Right lobe of liver (tissue), 4 donors: Measurements from ENCODE around the gene IGF2BP1.

Experiments used
- CTCF ChIP-seq, 4 donors: fragments of 200-600 bp in 3 of 4; fragments of 450-650 bp in 1 of 4; IDR thresholded peaks; one replicate each; pipeline versions ENCODE4 v1.5.1 to v1.8.0; 2016 to 2022; ENCODE audit warnings: antibody characterized with exemption in 4 of 4, mild to moderate bottlenecking in 2 of 4
- POLR2A ChIP-seq: fragments of 450-650 bp; IDR thresholded peaks from one replicate; pipeline ENCODE4 v1.6.1; 2017; ENCODE audit warnings: antibody characterized with exemption, mild to moderate bottlenecking
- donor health status: DM: no; HTN: no; CAD: no.
- donor health status: DM: no; HTN: no; CAD: no.
- donor health status: DM: no; HTN: yes; CAD: no.

- TF ChIP-seq POLR2A (no peak), CTCF (IDR thresholded peaks at IDR 0.05) (no peak)
Observed at GRCh38 chr17:49082231-49082630, 85.0 kb downstream of the IGF2BP1 start.
